Fibroblast of skin of abdomen (primary cell): ENCODE measurements around the gene POU6F2.

Experiments used
- DNase-seq: peaks from one replicate; pipeline ENCODE4 v3.0.0-alpha.2; 2013

POU6F2 gene

DNA sequence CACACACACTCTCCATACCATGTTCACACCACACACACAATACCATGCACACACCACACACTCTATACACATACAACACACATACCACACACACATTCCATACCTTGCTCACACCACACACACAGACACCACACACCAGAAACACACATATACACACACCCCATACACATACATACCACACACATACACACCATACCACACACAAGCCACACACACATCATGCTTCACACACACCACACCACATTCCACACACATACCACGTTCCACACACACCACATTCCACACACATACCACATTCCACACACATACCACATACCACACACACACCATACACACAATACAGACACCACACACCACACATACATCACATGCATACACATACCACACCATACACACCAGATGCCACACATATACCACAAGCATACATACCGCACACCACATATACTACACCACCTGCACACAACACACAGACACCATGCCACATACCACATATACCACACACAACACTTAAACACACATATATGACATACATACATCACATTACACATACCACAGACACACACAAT lies 282.7 kb downstream of the POU6F2 start:
- DNase-seq = peak; percentile 48

DNA sequence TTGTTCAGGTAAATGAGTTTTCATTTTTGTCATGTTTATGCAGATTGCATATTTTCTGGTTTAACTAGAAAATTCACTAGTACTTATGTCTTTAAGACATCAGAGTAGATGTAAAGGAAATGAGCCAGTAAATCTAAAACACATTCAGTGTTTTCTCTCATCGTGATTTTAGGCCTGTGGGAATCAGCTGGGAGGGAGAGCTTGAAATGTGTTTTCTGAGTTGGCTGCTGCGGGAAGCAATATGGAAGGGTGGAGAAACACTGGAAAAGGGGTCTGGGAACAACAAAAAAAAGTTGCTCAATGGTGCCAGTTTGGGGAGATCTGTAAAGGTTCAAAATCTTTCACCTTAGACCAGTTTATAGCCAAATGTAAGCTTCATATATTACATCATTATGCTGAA lies 284.1 kb downstream of the POU6F2 start:
- DNase-seq = no peak

DNA sequence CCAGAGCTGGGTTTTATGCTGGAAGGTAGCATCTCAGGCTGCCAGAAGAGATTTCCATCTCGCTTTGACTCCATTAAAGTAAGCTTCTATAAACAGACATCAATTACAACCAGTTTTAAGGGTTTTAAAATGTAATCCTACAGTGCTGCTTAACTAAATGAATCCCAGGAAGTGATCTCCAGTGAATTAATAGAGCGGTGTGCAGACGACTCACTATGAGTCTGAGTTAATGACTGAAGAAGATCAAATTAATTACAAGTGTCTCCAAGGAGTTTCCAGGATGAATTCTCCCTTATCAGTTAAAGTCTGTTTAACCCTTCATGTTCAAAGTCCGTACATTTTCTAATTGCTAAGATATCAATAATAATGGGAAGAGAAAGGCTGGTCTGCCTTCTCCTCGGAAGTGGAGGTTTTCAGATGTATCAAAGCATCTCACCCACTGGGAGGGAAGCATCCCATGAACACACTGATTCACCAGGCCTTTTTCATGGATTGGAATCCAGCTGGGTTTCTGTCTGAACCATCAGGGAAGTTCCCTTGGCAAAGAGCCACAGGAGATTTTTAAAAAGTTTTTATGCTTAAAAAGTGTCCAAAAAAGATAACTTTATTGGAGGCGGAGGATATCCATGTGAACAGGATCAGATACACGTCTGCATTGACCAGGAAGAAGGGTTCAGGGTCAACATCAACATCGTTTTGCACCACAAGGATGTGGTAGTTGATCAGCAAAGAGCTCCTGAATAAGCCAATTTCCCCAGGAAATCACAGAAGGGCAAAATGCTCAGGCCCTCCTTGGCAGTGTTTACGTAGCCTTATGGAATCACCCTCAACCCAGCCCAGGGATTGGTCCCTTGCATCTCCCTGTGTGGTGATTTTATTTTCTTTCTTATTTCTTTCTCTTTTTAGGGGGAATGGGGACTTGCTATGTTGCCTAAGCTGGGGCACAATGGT lies 288.2 kb downstream of the POU6F2 start:
- peak; percentile 45 for DNase-seq

DNA sequence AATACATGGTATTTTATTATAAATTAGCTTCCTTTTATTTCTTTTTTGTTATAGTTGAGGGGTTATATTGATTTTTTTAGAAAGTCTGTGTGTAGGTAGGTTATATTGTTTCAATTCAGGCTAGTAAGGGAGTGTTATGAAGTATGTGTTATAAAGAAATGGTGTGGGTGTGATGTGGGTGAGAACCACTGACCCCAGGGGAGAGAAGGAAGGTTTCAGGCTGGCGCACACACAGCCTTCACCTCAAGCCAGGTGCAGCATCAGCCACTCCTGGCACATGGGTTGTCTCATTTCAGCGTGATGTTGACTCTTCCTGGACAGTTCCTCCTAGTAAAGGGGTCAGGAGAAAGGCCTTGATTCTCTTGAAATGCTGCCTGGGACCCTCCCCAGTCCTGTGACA lies 291.3 kb downstream of the POU6F2 start:
- no peak for DNase-seq

DNA sequence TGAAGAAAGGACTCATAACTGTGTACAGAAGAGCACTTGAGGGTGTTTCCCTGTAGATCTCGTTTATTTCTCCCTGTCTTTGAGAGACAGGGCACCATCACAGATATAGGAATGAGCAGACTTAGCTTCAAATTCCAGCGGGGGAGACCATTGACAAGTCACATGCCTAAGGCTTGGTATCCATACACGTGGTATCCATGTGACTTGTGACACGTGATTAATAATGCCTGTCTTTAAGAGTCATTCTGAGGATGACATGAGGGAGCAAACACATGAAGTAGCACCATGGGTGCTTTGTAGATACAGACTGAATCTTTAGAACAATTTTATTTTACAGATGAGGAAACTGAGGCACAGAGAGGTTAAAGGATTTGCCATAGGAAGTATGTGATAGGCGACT lies 292.3 kb downstream of the POU6F2 start:
- DNase-seq = no peak

DNA sequence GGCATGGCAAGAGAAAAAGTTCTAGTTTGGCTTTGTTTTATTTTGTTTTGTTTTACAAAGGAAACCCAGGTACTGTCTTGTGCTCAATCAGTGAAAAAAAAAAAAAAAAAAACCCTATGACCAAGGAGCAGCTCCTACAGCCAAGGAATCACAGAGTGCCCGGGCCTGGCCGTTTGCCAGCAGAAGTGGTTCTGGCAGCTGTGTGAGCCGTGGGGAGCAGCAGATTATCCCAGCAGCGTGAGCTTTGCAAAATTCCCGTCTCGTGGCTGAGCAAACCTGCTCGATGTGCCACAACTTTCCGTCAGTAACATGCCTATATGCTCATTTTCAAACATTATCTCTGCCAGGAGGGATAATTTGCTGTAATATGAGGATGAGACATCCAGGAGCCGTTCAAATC lies 293.7 kb downstream of the POU6F2 start:
- DNase-seq = peak; percentile 47

DNA sequence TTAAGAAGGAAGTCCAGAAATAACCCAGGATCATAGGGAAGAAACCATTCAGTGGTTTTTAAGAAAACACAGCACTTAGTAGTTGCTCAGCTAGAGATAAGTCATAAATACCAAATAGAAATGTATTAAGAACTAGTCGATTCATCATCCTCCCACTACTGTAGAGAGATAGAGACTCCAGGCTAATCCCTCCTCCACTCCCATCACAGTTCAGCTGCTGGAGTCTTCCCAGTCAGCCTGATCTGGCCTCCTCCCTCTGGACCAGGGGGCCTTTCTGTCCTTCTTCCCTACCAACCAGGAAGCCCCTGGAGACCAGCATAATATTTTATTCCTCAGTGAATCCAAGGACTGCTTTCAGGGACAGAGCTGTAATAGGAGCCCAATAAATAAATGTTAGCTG lies 294.4 kb downstream of the POU6F2 start:
- no peak for DNase-seq

DNA sequence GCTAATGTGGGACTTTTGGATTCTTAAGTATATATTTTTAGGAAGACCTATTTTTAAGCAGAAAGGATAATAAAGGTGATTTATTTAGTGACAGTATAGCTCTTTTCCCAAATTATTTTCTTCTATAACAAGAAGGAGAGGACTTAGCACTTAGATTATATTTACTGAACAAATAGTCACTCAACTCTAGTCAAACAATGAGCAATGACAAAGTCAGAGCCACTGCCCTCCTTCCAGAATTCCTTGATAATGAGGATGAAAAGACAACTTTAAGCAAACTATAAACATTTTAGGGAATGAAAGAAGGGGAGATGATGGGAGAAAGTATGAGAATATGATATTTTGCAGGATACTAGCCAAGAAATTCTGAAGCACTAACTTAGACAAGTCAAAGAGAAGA lies 295.0 kb downstream of the POU6F2 start:
- no peak for DNase-seq

DNA sequence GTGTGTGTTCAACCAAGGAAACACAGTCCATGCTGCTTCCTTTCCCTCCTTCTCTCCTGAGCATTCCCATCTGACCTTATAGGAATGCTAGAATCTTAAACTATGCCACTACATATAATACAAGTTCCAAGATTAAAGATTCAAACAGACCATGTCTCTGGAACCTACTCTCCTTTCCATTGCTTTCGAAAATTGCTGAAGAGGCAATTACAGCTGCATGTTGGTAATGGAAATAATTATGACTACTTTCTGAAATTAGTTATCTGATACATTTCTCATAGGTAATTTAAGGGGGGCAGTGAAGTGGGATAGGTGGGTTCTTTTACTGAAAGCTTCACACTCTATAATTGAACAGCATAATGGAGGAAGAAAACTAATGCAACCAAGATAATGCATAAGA lies 302.6 kb downstream of the POU6F2 start:
- DNase-seq = no peak

DNA sequence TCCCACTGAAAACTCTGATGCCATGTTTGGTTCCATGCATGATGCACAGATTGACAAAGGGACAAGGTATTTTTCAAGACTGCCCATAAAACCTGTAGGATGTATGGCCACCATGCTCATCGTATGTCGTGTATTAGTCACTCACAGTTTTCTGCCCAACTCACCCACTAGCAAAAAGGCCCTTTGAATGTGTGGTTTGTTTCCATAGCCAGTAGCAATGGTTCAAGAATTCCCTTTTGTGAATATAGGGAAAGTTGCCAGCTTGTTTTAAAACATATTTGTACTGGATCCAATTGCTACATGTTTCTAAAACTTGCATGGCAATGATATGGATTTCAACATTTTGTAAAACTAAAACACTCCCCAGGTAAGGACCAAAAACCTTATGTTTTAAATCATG lies 307.5 kb downstream of the POU6F2 start:
- peak; percentile 27 for DNase-seq

DNA sequence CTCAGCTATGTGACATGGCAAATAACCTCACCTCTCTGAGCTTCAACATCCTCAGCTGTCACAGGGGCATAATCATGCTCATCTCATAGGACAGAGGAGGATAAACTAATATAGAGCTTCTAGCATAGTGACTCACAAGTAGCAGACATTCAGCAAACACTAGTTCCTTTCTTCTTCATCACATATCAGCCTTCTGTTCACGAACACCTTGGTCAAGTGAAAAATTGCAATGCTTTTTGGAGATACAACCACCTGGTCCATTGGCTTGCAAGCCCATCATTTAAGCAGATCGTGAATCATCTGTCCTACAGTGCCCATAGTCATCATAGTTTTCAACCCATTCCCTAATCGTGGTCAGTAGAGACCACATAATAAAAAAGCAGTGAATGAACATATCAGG lies 310.6 kb downstream of the POU6F2 start:
- DNase-seq = no peak

DNA sequence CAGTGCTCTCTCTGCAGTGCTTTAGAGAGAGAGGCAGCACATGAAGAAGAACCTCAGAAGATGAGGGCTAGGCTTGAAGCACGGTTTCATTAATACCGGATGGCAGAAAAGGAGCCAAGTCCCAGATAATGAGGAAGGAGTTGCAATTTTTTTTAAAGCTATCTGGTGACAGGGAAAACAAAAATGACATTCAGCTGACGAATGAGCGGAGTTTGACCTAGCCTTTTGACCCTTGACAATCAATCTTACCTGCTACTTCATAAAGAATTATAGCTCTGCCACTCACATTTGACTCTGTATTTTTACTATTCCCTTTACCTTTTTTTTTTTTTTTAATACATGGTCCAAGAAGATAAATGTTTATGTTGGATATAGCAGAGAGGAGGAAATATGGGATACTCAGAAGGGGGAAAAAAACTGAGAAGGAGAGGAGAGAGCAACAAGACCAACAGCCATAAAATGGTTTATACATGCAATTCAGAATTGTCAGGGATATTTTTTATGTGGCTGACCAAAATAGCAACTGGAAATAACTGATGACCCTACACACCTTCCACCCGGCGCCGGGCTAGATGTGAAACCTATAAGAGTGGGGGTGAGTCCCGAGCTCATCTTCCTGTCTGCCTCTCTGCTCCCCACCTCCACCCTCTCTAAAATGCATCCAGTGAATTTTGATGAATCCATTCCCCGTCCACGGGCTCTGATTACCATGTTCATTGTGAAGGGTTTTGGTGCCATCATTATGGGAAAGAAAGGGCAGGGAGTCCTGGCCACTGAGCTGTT lies 314.1 kb downstream of the POU6F2 start:
- DNase-seq = no peak

DNA sequence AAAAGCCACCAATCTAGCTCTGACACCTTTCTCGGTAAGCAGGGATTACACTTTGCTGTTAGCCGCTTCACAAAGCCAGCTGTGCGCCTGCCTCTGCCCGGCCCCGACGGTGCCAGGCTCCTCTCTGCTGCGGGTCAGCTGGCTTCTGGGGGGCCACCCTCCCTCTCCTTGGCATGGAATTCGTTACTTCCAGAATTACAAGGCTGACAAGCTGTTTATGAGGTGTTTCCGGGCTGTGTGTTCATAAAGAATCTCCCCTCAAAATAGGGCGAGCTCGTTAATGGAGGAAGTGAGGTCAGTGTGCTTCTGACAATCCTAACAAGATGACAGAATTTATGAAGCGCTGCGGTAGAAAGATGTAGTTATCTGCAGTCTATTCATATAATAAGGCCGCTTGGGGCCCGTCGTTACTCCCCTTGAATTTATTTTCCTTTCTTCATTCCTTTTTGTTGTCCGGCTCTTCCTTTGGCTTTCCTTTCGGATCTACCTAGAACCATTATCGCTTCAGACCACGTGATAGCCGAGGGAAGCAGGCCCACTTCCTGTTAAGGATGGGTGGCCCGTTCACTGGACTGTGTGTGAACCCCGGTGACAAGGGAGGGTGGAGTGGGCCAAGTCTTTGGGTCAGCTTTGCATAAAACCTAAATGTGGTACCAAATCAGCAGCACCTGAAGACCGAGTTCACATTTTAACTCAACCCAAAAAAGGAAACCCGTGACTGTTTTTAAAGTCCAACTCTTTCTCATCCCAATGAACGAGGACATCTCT lies 315.5 kb downstream of the POU6F2 start:
- DNase-seq = no peak

DNA sequence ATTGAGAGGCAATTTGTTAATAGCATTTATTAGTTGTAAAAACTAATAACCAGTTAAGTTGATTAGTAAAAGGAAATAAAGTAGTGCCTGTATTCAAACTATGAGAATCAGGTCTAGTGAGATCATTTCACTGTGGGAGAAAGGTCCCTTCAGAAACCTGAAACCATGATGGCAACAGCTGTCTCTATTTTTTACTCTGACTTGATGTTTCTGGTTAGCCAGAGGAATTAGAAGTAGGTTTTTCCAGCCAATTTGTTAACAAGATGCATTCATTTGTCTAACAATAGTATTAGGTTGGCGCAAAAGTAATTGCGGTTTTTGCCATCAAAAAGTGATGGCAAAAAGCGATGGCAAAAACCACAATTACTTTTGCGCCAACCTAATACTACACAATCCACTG lies 316.3 kb downstream of the POU6F2 start:
- DNase-seq = no peak

DNA sequence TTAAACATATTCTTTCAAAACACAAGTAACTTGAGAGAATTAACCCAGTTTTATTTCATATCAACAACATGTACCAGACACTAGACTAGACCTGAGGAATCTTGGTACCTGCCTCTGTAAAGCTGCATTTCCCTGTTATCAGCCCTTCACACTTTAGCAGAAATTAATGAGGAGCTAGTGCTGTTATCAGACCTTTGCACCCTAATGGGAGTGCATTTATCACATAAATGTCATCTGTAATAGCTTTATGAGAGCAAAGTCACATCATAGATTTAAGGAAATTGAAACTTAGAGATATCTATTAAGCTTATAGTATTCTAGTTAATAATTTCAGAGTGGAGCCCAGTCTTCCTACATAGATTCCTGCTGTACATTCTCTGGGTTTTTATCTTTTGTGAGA lies 318.1 kb downstream of the POU6F2 start:
- DNase-seq = no peak

DNA sequence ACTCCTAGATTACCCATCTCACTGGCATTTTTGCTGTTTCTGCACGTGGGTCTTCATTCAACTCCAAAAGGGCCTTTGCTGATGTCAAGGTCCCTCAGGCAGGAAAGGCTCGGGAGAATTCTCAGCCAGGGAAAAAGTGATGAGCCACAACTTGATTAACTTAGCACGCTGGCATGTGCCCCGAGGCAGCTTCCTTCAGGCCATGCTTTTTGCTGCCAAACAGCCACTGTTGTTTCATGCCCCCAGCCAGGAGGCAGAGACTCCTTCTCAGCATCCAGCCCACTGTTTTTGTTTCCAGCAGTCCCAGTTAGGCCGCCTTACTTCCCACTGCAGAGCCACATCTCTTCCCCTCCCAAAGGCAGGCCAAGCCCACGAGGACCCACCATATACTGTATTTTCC lies 322.0 kb downstream of the POU6F2 start:
- DNase-seq = no peak

DNA sequence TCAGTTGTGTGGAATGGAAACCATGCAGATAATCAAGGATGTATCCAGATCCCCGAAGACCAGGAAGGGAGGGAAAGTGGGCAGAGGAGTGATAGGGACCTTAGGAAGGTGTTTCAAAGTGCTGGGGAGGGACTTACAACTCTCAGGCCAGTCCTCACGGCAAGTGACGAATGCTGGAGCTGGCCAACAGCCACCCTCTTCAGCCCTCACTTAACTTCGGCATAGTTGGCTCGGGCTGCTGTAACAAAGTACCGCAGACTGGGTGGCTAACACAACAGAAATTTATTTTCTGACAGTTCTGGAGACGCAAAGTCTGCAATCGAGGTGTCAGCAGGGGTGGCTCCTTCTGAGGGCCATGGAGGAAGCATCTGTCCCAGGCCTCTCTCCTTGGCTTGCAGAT lies 322.6 kb downstream of the POU6F2 start:
- no peak for DNase-seq

DNA sequence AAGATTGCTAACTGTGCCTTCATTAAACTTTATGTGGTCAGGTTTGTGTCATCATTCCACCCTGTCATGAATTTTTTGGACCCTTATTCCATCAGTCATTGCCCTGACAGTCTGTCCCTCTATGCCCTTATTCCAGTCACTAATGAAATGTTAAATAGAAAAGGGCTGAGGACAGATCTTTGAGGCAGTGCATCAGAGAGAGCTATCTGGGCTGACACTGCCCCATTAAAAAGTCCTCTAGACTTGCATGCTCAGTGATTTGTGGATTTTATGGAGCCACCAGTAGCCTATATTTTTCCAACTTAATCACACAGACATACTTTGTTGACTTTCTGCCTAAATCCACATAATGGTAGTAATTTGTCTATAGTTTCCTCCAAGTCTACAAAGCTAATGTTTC lies 323.8 kb downstream of the POU6F2 start:
- DNase-seq = no peak

DNA sequence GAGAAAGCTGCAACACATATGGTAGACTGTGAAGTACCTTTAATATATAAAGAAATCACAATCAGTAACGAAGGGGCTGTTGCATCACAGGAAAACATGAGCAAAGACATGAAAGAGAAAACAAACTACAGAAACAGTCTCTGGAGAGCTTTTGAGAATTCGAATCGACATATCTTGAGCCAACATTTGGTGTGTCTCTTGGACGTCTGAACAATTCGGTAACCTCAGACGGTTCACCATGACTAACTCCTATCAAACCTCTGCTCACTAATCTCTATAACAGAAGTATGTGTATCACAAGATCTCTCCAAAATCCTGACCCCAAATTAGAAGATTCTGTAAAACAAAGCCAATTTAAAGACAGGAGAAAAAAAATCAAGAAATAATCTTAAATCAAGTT lies 326.5 kb downstream of the POU6F2 start:
- DNase-seq = peak; percentile 21

DNA sequence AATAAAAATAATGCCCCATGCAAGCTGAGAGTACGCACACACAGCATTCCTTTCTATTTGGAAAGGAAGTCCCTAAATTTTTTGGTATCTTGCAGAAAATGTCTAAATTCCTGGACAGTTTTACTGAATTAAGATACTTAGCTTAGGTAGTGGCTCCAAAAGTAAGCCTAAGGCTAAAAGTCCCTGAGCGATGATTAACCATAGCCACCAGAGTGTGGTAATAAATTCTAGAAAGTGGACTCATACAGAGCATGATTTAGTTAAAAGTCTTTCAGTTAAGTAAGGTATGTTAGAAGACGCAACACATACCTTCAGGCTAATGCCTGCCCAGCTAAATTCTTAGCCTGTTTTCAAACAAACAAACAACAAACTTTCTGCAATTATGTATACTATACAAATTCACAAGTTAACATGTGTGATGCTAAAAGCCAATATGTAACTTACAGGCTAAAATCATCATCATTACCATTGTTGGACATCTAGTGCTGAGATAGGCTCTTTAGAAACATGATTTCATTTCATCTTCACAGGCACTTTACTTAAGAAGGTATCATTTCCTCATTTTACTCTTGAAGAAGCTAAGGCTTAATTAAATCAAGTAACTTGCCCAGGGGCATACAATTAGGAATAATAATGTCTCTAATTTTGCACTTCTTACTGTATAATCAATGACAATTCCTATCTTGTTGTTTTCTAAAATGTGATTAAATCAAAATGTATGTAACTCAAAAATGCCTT lies 327.1 kb downstream of the POU6F2 start:
- DNase-seq = peak; percentile 20

DNA sequence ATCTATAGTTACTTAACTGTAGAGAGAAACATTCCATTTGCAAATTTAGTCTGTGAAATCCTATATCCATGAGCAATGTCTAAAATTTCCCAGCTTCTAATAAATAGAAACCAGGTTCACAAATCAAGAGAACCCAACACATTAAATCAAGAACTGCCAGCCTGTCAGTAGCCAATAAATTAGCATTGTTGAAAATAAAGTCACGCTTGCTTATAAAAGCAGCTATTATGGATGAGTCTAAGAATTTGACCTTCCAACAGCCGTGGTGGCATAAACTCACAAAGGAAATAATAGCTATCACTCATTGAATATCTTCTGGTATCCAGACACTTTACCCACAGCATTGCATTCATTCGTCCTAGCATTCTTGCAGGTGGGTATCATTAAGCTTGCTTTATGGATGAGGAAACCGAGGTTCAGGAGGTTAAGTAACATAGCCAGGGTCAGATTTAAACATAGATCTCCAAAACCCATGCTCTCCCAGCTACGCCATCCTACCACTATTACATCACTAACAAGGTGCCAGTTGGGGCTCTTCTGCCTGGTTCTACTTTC lies 328.4 kb downstream of the POU6F2 start:
- DNase-seq = peak; percentile 91

DNA sequence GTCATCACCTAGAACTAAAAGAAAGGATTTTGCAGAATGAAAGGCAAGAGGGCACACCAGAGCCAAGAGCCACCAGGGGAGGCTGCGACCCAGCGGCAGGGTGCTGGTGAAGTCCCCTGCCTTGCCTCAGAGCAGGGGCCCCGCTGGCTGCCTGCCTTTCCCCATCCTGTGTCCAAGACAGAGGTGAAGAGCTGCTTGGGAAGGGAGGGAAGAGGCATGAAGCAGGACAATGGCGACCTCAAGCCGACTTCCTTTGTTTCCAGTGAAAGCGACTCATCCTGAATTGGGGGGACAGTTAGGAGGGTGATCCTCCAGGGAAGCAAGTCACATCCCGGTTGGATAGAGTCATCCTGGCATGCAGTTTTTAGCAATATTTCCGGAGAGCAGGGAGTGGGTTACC lies 333.0 kb downstream of the POU6F2 start:
- DNase-seq = no peak
